ENCODE results near the gene TMEM229B.
A peak's percentile ranks its signal among the peaks of the same experiment; 100 is the strongest.

TMEM229B gene

GRCh38 chr14:67523764-67524633 lies 35.5 kb upstream of the TMEM229B start:
- no peak for DNase-seq (ENCODE audit: low spot score)
- no peak for TF ChIP-seq CTCF (IDR thresholded peaks at IDR 0.05; ENCODE audit: extremely low read depth, missing control alignments)

GRCh38 chr14:67522270-67522669 lies 33.7 kb upstream of the TMEM229B start:
- TF ChIP-seq CTCF (IDR thresholded peaks at IDR 0.05; ENCODE audit: extremely low read depth, missing control alignments): no peak
- DNase-seq (ENCODE audit: low spot score): no peak

GRCh38 chr14:67520482-67520881 lies 32.0 kb upstream of the TMEM229B start:
- TF ChIP-seq CTCF (IDR thresholded peaks at IDR 0.05; ENCODE audit: extremely low read depth, missing control alignments): no peak
- no peak for DNase-seq (ENCODE audit: low spot score)

GRCh38 chr14:67519406-67519805 lies 30.9 kb upstream of the TMEM229B start:
- TF ChIP-seq CTCF (IDR thresholded peaks at IDR 0.05; ENCODE audit: extremely low read depth, missing control alignments): no peak
- no peak for DNase-seq (ENCODE audit: low spot score)

GRCh38 chr14:67517083-67517482 lies 28.6 kb upstream of the TMEM229B start:
- no peak for DNase-seq (ENCODE audit: low spot score)
- no peak for TF ChIP-seq CTCF (IDR thresholded peaks at IDR 0.05; ENCODE audit: extremely low read depth, missing control alignments)

GRCh38 chr14:67516676-67517075 lies 28.2 kb upstream of the TMEM229B start:
- TF ChIP-seq CTCF (IDR thresholded peaks at IDR 0.05; ENCODE audit: extremely low read depth, missing control alignments): no peak
- no peak for DNase-seq (ENCODE audit: low spot score)

- no peak for TF ChIP-seq CTCF (IDR thresholded peaks at IDR 0.05; ENCODE audit: extremely low read depth, missing control alignments)
- DNase-seq (ENCODE audit: low spot score): peak; percentile 82
These were observed 27.0 kb upstream of the TMEM229B start for GRCh38 chr14:67515386-67516079.

Measured in GM20000 (cell line).